Stimulated activated CD8-positive, alpha-beta memory T cell treated with anti-CD3 and anti-CD28 coated beads, Interleukin-15, amount 100 ng/mL, for 1 hour (primary cell): Measurements from ENCODE around the gene LRRK1.

ENCODE experiments used
- DNase-seq: peaks from one replicate; pipeline ENCODE4 v3.0.0-alpha.2; 2020; ENCODE audit warnings: low read depth

Gene LRRK1

DNA sequence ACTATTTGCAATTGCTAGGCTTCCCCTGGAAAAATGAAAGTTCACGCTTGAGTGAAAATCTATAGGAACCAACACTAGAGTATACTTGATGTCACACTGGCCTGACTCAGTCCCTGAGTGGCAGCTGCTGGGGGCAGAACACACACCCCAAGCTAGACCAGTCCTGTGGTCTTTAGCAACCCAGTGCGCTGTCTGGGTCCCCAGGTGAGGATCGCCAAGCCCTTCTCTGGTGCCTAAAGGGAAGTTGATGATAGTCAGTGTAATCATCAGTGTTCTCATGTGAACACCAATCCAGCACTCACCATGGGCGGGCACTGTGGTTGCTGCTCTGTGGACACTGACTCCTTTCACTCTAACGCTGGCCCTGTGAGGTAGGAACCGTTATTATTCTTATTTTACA is 28.3 kb upstream of the LRRK1 start:
- no peak for DNase-seq

DNA sequence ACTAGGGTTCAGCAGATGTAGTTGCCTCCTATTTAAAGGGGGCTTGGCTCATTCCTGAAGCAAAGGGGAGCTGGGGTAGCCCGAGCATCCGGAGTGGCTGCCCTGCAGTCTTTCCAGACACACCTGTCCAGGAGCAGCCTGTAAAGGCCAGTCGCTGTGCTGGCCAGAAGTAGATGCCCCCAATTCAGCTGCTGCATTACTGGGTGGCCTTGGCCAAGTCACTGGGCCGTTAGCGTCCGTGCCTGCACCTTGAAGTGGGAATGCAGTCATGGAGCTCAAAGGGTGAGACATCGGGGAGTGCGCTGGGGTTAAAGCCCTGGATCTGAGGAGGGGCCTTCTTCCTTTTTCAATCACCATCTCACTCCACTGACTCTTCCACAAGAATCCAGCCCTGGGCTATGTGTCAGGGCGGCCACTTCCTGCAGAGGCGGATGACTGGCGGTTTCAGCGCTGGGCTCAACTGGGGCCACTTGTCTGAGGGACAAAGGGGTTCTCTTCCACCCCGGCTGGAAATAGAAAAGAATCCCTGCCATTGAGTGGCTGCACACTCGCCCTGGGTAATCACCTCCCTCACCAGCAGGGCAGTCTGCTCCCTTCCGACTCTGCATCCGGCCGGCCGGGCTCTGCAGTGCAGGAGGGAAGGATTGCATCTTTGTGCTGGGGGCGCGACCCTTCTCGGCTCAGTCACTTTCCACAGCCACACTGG is 27.7 kb upstream of the LRRK1 start:
- DNase-seq = no peak

DNA sequence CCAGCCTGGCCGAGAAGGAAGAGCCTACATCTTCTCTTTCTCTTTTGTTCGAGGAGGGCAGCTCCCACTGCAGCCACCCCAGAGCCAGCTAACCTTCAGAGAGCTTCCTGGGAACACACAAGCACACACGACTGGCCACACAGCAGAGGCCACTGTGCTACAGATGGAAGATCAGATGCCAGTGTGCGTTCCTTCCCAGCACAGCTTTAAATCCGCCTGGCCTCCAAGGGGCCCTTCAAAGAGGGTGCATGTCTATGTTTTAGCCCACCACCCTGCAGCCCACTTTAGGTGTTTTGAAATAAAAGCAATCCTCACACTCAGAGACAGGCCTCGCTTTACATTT is 27.2 kb upstream of the LRRK1 start:
- DNase-seq = no peak

DNA sequence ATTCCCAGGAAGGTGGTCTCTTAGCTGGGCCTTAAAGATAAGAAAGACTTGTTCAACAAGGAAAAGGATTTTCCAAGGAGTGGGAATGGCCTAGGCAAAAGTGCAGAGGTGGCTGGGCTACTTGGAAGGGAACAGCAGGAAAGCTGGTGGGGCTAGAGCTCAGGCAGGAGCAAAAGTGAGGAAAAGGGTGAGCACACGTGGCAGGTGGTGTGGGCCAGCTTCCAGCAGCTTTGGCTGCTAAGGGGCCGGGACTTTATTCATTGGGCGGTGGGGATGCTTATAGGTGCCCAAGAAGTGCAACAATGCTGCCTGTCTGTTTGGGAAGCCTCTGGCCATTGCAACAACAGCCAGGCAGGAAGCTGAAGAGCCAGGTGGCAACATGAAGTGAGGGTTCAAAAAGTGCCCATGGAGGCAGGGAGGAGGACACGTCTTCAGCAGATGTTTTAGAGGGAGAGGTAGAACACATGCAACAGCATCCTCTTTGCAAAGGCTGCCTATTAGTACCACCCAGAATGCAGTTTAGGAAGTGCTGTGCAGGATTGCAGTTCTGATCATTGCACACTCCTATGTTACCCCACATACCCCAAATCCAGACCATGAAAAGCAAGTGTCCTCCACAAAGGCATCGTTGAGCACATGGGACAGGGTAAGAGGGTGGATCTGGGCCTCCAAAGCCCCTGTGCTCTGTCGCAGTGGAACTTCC is 25.7 kb upstream of the LRRK1 start:
- no peak for DNase-seq

DNA sequence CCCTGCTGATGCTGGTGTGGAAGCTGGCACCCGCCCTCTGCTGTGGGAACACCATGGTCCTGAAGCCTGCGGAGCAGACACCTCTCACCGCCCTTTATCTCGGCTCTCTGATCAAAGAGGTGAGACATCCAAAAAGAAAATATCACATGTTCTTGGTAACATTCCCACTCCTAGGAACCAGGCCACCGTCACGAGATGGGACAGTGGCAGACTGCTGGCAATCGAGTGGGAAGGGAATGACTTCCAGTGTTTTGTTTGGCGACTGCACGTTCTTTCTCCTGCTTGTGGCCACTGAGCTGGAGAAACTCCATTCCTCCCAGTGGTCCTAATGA is 25.2 kb upstream of the LRRK1 start:
- DNase-seq = no peak

DNA sequence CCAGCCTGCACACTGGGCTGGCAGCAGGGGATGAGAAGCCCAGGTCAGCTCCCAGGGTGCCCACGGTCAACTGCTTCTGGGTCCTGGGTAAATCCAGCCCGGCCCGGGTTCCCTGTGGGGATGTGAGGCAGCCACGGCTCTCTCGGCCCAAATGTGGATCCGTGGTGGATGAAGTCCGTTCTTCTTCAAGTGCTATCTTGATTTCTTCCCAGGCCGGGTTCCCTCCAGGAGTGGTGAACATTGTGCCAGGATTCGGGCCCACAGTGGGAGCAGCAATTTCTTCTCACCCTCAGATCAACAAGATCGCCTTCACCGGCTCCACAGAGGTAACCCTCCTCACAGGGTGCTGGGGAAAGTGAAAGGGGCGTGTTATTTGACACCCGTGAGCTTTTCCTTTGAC is 23.4 kb upstream of the LRRK1 start:
- no peak for DNase-seq

DNA sequence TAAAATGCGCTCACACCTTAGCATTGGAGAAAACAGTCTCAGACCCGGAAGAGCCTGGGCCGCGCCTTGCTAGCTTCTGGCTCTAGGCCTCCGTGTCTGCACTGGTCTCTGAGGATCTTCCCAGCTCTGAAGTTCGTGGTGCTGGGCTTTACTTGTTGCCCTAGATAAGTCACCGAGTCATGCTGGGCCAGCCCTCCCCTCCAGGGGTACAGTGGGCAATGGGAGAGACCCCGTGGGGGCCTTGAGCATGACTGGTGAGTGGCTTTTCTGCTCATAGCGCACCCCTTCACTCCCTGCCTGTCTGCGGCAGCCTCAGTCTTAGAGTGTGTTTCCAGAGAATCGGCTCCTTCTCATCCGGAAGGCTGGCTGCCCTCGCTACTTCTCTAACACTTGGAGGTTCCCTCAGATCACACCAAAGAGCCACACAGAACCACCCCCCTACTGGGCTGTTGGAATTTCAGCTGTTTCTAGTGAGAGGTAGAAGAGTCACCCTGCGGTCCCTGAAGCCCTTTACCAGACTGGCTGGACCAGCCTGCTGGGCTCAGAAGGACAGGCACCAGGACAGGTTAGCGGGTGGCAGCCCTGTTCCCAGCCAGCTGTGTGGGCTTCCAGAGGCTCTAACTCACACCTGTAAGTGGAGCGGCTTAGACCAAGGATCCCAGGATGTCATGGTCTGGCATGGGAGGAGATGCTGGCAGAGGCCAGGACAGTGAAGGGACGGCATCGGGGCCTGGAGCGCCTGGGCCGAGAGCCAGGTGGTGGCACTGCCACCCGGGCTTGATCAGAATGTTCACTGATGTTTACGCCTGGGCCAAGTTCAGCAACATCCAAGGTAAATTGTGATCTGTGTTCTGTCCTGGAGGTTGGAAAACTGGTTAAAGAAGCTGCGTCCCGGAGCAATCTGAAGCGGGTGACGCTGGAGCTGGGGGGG is 21.7 kb upstream of the LRRK1 start:
- no peak for DNase-seq

DNA sequence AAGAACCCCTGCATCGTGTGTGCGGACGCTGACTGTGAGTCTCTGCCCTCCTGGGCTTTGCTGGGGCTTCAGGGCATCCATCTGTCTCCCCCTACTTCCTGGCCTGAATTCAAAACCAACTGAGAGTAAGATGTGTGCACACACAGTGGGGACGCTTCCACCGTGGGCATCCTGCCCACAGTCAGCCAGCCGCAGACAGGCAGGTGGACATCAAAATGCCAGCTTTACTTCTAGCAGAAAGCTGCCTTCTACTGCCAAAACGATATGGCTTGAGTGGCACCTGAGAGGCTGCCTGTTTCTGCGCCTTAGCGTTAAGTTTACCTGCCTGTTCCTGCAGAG is 21.0 kb upstream of the LRRK1 start:
- DNase-seq = no peak

DNA sequence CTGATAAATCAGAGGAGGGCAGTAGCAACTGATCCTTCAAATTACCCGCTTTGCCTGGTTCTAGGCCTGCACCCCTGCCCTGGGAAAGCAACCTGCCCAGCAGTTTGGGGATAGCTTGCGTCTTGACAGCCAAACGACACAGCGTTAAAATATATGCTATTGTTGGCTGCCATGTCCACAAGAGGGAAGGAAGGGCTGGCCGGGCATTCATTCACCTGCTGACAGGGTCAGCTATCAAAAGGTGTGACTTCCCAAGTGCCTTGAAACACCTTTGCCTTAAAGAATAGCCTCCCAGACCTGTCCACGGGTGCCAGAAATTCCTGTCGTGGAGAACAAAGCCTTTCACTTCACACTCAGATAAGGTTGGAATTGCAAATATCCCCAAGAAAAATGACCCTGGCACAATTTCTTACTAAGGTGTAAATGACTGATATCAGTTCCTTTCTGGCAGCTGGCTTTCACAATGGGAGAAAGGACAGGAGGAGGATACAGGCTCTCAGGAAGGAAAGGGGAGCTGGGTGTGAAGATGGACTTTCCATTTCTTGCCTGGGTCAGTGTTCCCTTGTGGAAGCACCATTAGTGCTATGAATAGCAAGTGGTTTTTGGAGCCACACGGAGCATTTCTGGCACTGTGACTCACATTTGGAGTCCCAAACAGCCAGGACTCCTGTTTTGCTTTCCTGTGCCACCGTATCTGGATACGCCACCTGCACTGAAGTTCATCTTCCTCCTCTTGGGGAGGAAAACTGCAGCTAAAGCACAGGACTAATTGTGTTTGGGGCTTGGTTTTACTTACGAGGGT is 20.3 kb upstream of the LRRK1 start:
- DNase-seq = no peak

DNA sequence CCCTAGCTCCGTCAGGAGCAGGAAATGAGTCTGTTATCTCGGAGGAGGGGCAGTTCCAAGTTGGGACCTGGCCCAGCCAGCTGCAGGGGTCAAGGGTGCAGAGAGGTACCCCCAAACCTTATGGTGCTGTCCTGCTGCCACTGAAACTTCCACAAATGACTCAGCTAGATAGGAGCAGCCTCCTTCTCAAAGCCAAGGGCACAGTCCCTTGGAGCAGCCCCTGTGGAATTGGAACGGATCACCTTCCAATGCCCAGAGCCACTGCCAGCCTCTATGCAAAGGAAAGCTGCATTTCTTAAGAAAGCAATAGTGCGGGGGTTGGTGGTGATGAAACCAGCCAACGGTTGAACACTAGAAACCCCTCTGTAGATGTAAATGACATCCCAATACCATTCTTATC is 19.6 kb upstream of the LRRK1 start:
- DNase-seq = no peak

DNA sequence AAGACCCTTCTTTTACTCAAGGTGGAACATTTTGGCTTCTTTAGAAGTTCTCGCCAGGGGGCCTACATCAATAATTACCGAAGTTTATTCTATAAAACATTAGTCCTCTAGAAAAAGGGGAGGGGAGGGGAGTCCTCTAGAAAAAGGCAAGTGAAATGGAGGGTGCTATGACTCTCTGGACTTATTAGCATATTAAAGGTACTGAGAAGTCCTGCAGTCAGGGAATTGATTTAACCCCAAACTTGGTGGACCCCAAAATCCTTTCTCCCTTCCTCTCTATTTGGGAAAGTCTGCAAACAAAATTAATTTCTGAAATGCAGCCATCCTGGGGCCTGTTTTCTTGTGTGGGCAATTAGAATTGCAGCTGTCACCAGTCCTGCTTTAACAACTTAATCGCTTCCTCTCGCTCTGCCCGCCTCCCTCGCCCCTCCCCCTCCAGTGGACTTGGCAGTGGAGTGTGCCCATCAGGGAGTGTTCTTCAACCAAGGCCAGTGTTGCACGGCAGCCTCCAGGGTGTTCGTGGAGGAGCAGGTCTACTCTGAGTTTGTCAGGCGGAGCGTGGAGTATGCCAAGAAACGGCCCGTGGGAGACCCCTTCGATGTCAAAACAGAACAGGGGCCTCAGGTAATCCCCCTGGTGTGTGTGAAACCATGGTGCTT is 18.9 kb upstream of the LRRK1 start:
- DNase-seq = no peak

DNA sequence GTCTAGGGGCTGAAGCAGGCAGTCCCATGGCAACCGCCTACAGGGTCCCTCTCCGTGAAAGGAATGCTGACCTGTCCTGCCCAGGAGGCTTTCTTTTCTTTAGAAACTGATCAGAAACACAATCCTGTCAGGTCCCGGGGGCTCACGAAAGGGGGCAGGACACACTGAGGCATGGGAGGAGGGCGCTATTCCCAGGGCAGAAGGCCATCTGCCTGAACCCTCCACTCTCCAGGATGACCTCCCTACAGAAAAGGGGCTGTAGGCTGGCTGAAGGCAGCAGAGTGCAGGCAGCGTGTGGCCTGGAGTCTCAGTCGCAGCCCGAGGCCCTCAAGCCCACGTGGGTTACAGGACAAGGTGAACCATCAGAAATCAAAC is 18.4 kb upstream of the LRRK1 start:
- DNase-seq = no peak

DNA sequence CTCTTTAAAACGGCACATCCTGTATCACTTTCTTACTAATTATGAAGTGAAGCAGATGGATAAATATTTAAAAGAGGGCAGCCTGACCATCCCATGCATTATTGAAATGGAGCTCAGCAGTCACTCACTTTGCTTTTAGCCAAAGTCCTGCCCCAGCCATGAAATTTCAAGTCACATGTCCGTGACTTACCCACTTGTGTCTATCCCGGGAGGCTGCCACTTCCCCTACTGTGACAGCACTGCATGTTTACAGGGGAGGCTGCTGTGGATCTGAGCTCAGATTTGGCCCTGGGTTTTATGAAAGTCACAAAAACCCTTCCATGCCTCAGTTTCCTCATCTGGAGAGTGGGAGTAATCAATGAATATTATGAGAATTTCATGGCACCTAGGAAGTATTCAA is 17.9 kb upstream of the LRRK1 start:
- no peak for DNase-seq

DNA sequence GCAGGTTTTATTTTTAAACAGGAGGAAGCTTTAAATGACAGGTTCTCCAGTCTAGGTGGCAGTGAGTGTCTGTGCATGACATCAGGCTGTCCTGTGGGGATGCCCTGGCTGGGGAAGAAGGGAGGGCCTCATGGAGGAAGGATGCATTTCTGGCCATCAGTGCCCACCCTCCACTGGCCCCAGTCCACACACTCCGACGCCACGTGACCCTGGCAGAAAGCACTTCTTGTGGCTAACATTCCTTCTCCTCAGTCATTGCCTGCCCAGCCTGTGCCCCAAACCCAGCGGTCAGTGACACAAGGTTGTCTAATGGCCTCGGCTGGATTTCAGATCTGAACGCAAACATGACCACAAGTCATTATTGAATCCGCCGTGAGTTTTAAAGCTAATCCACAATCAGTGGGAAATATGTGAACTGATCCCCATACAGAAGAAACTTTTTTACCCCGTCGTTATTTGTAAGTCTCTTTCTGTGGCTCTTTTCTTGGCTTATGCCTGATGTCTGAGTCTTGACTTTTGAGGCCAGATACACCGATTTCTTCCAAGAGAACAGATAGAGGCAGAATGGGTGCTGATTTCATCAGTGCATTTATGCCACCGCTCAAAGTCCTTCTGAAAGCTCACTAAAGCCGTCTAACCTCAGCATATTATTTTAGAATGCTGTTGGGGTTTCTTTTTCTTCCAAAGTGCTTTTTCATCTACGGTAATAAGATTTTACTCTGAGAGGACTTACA is 17.3 kb upstream of the LRRK1 start:
- DNase-seq = no peak

DNA sequence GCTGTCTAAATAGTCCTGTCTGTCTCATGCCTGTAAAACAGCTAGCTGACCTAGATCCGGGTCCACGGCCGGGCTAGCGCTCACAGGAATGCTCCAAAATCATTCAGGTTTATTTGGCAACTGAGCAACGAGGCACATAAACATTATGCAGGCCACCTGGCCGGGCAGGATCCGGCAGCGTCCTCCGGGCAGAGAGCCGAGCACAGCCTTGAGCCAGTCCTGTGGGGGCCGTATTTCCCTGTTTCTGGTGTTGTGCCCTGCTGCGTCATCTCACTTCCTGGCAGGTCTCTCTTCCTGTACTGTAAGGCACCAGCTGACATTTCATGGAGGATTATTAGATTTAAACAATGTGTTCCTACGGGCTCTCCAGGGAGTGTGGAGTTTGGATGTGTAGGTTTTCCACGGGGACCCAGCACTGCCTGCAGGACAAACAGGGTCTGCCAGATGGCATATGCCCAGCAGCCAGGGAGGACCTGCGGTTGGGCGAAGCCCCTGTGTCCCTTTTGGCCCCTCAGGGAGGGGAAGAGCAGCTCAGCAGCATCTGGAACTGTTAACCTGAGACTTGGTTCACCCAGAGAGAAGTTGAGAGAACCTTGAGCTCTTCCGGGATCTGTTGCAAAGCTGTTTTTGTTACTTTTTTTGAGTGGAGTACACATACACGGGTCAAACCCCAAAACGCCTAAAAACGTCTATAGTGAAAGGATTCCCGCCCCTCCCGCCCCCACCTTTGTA is 16.6 kb upstream of the LRRK1 start:
- DNase-seq = no peak

DNA sequence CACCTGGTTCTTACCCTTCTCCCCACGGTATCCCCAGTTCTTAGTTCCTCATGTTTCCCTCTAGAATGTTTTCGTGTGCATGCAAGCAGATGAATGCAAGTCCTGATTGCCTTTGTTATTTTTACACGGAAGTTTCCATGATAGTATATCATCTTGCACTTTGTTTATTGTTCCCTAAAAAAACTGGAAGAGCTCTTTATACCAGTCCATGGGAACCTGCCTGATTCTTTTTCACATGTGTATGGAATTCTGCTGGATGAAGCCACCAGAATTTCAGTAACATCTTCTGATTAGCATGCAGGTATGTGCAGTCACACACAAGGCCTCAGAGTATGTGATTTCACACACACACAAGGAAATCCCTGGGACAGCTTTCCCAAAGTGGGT is 16.0 kb upstream of the LRRK1 start:
- DNase-seq = no peak

DNA sequence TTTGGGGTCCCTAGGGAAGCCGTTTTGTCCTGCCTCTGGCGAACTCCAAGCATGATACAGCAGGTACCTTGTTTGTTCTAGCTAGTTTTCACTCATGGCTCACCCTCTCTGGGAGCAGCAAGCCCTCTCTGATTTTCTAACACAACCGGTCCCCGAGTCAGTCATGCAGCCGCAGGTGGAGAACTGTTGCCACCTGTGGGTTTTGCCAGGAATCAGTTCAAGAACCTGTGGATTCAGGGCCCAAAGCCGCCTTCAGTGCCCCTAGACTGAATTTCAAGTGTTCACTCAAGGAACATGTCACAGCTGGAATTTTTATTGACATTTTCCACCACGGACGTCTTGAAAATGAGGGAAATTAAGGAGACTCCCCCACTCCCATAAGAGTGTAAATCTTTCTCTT is 13.3 kb upstream of the LRRK1 start:
- DNase-seq = no peak

DNA sequence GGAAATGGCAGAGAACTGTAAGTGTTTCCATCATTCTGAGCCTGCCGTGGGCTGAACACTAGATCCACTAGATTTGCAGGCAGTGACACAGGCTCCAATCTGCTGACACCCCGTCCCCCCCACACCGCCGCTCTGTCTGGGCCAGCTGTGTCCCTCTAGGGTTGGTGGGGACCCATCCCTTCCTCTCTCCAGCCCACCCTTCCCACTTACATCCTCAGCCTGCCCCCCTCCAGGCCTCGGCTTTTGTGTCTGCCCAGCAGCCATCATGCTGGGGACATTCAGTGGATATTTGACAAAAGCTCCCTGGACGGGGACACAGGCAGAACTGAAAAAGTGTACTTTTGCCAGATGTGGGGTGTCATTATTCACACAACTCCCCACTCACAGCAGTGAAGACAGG is 10.7 kb upstream of the LRRK1 start:
- DNase-seq = no peak

DNA sequence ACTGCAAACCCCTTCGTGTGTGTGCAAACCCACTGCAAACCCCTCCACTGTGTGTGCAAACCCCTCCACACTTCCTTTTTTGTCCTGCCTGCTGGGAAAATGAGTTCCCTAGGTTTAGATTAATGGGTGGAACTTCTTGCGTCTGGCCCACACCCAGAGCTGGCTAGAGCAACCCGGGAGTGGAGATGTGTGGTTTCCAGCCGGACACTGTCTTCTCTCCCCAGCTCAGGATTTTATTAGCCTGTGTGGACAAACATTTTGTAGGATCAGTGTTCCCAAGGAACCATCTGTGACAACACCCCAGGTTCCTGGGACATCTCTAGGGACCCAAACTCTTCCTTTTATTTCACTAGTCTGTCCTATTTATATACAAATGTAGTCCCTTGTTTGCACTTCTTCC is 9.6 kb upstream of the LRRK1 start:
- DNase-seq = no peak
